Fibroblast of pulmonary artery (primary cell): ENCODE data around the gene RABL2A.
"Not testable (repeated sequence)": the region's sequence is repeated elsewhere in the genome, so short reads cannot be mapped to it uniquely, and the experiment has no call there.

Experiments
- DNase-seq: peaks from one replicate; pipeline ENCODE4 v3.0.0-alpha.2; 2010; ENCODE audit warnings: low read depth
- H3K4me3 ChIP-seq: replicated peaks from 2 replicates; pipeline ENCODE4 v1.5.1; 2011; ENCODE audit warnings: low read depth, mild to moderate bottlenecking, control low read depth, low read length, moderate library complexity
- TF ChIP-seq, protein P1 (sequence below): IDR thresholded peaks from 2 replicates; pipeline ENCODE4 v1.5.1; 2011; ENCODE audit warnings: mild to moderate bottlenecking, control low read depth, low read length, inconsistent platforms; ENCODE audit errors: missing control alignments

RABL2A gene

DNA sequence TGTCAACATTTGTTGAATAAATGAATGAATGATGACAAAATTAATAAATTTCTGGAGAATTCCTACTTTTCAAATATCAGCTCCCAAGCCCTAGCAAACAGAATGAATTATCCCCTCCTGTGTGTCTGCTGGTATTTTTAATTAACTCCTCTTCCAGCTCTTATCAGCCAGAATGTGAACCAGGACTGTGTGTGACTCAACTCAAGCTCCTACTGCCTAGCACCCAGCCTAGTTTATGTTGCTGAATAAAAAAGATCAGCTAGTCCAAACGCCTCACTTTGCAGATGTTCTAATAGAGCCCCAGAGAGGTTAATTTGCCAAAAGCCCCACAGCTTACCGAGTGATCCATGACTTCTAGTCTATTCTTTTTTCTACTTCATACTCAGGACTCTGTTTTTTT lies 50.3 kb downstream of the RABL2A start:
- no peak for DNase-seq
- H3K4me3 ChIP-seq = no peak overlapping the region
- TF ChIP-seq, protein P1, sequence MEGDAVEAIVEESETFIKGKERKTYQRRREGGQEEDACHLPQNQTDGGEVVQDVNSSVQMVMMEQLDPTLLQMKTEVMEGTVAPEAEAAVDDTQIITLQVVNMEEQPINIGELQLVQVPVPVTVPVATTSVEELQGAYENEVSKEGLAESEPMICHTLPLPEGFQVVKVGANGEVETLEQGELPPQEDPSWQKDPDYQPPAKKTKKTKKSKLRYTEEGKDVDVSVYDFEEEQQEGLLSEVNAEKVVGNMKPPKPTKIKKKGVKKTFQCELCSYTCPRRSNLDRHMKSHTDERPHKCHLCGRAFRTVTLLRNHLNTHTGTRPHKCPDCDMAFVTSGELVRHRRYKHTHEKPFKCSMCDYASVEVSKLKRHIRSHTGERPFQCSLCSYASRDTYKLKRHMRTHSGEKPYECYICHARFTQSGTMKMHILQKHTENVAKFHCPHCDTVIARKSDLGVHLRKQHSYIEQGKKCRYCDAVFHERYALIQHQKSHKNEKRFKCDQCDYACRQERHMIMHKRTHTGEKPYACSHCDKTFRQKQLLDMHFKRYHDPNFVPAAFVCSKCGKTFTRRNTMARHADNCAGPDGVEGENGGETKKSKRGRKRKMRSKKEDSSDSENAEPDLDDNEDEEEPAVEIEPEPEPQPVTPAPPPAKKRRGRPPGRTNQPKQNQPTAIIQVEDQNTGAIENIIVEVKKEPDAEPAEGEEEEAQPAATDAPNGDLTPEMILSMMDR = no peak

- TF ChIP-seq, protein P1 = no peak
- DNase-seq = no peak
- no peak overlapping the region for H3K4me3 ChIP-seq
These were observed 52.4 kb downstream of the RABL2A start for GRCh38 chr2:113679457-113679856.

- DNase-seq = no peak
- TF ChIP-seq, protein P1 = no peak
- H3K4me3 ChIP-seq = no peak overlapping the region
These were observed 58.4 kb downstream of the RABL2A start for GRCh38 chr2:113685471-113685870.

DNA sequence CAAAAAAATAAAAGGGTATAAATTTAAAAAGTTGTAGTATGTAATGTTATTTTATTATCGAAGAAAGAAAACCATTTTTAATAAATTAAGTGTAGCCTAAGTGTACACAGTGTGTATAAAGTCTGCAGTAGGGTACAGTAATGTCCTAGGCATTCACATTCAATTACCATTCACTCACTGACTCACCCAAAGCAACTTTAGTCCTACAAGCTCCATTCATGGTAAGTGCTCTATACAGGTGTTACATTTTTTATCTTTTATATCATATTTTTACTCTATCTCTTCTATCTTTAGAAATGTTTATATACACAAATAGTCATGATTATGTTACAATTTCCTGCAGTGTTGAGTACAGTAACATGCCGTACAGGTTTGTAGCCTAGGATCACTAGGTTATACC lies 59.5 kb downstream of the RABL2A start:
- DNase-seq = no peak
- TF ChIP-seq, protein P1 = no peak
- no peak overlapping the region for H3K4me3 ChIP-seq

GRCh38 chr2:113690871-113691270 lies 63.8 kb downstream of the RABL2A start:
- not testable (repeated sequence) for DNase-seq

More at GRCh38 chr2:113690871-113691270, 63.8 kb downstream of the RABL2A start:
- not testable (repeated sequence) for H3K4me3 ChIP-seq
